Endothelial cell of umbilical vein (primary cell): ENCODE results near the gene GRAMD1B. TPM values are rescaled to one million over a fixed set of nuclear protein-coding genes. Genes with fewer than 3 reads are reported as not detected.
A peak's percentile ranks its signal among the peaks of the same experiment; 100 is the strongest.

Experiments used
- BruUV-seq: library from RNA; stranded (reverse); fragments of 400-500 nt; replicated peaks from 2 replicates; lab custom pipeline; 2021; lab: Mats Ljungman, UMichigan
- CTCF ChIA-PET: fragments of 300-600, 350-600 bp; sonication (Branson Sonifier 250); formaldehyde crosslinking; loops from one replicate; lab custom pipeline; 2021; ENCODE audit warnings: antibody characterized with exemption, inconsistent platforms; lab: Charles Lee
- POLR2A ChIA-PET: fragments of 300-600, 350-600 bp; sonication (Branson Sonifier 250); formaldehyde crosslinking; loops from one replicate; lab custom pipeline; 2021; ENCODE audit warnings: antibody characterized with exemption, inconsistent platforms; lab: Charles Lee
- DNase-seq: peaks from one replicate; pipeline ENCODE4 v3.0.0-alpha.2; 2011; ENCODE audit warnings: low read depth, low spot score
- FAIRE-seq: peaks from 2 replicates; lab custom pipeline; 2011; peaks lifted over from hg19 to GRCh38; lab: Jason Lieb, UNC
- H2AFZ ChIP-seq: 2 replicates; pipeline ENCODE4 v1.6.0; 2012; ENCODE audit warnings: low read depth, low read length, control low read depth, inconsistent platforms
- H3K27ac ChIP-seq: 2 replicates; pipeline ENCODE4 v1.5.1; 2011; ENCODE audit warnings: low read depth, mild to moderate bottlenecking, control low read depth, low read length, moderate library complexity; ENCODE audit not compliant: insufficient read depth
- H3K27me3 ChIP-seq, 2 experiments: 2 replicates each; pipeline versions ENCODE4 v1.6.0 to v1.6.1; 2011; ENCODE audit warnings: low read length in 2 of 2, mixed read lengths in 1 of 2; ENCODE audit not compliant: control insufficient read depth in 2 of 2, insufficient read depth in 2 of 2
- H3K36me3 ChIP-seq, 2 experiments: 2 replicates in 1 of 2; 3 replicates in 1 of 2; pipeline ENCODE4 v1.5.1; 2011; ENCODE audit warnings: low read length in 2 of 2, mild to moderate bottlenecking in 1 of 2, moderate library complexity in 1 of 2; ENCODE audit not compliant: control insufficient read depth in 2 of 2, insufficient read depth in 2 of 2; ENCODE audit errors: extremely low read depth in 1 of 2
- H3K4me1 ChIP-seq: 3 replicates; pipeline ENCODE4 v1.5.1; 2011; ENCODE audit warnings: mild to moderate bottlenecking, low read length; ENCODE audit not compliant: control insufficient read depth, insufficient read depth; ENCODE audit errors: extremely low read depth
- H3K4me2 ChIP-seq: 2 replicates; pipeline ENCODE4 v1.6.1; 2011; ENCODE audit warnings: low read length, control low read depth, mixed read lengths; ENCODE audit not compliant: insufficient read depth
- H3K4me3 ChIP-seq, 3 experiments: fragments of 200-600 bp in 1 of 3; sonication (generic), shearing (Covaris generic) in 1 of 3; replicated peaks in 1 of 3; 2 replicates each; pipeline ENCODE4 v1.5.1; 2011 to 2016; ENCODE audit warnings: control low read depth in 3 of 3, low read length in 3 of 3, mild to moderate bottlenecking in 2 of 3, inconsistent platforms in 1 of 3, low read depth in 1 of 3, moderate library complexity in 1 of 3; ENCODE audit not compliant: insufficient read depth in 1 of 3
- H3K79me2 ChIP-seq: 2 replicates; pipeline ENCODE4 v1.6.0; 2012; ENCODE audit warnings: low read length, inconsistent platforms; ENCODE audit not compliant: control insufficient read depth, insufficient read depth
- H3K9ac ChIP-seq: replicated peaks from 2 replicates; pipeline ENCODE3; 2011; ENCODE audit warnings: low read length, control low read depth; ENCODE audit not compliant: insufficient read depth; ENCODE audit errors: extremely low read depth
- H3K9me1 ChIP-seq: replicated peaks from 3 replicates; pipeline ENCODE4 v1.6.0; 2011; ENCODE audit warnings: mild to moderate bottlenecking, low read length; ENCODE audit not compliant: control insufficient read depth, insufficient read depth; ENCODE audit errors: extremely low read depth
- H3K9me3 ChIP-seq: replicated peaks from 2 replicates; pipeline ENCODE4 v1.5.1; 2012; ENCODE audit warnings: low read length, inconsistent platforms; ENCODE audit not compliant: control insufficient read depth, insufficient read depth
- H4K20me1 ChIP-seq: replicated peaks from 2 replicates; pipeline ENCODE3; 2011; ENCODE audit warnings: mild to moderate bottlenecking, low read length; ENCODE audit not compliant: control insufficient read depth, insufficient read depth; ENCODE audit errors: extremely low read depth
- EZH2 ChIP-seq: IDR thresholded peaks from 2 replicates; pipeline ENCODE4 v1.6.1; 2012; ENCODE audit warnings: borderline replicate concordance, low read depth, mild to moderate bottlenecking, moderate library complexity, low read length, inconsistent platforms; ENCODE audit not compliant: severe bottlenecking
- FOS ChIP-seq: IDR thresholded peaks from 2 replicates; pipeline ENCODE4 v1.6.1; 2011; ENCODE audit warnings: mild to moderate bottlenecking, low read length, moderate library complexity, borderline replicate concordance; ENCODE audit not compliant: insufficient read depth
- GATA2 ChIP-seq: IDR thresholded peaks from 2 replicates; pipeline ENCODE4 v1.7.0; 2011; ENCODE audit warnings: low read depth, mild to moderate bottlenecking, moderate library complexity, mixed read lengths, low read length; ENCODE audit not compliant: insufficient read length, insufficient read depth
- JUN ChIP-seq: IDR thresholded peaks from 2 replicates; pipeline ENCODE4 v1.6.1; 2011; ENCODE audit warnings: borderline replicate concordance, low read depth; ENCODE audit not compliant: insufficient read length, insufficient read depth
- MYC ChIP-seq: IDR thresholded peaks from one replicate; pipeline ENCODE4 v1.6.1; 2011; ENCODE audit warnings: mild to moderate bottlenecking, low read depth, low read length
- POLR2A ChIP-seq: IDR thresholded peaks from 2 replicates; pipeline ENCODE4 v1.6.1; 2012; ENCODE audit warnings: low read depth, mild to moderate bottlenecking, control low read depth, low read length
- POLR2AphosphoS5 ChIP-seq: IDR thresholded peaks from 2 replicates; pipeline ENCODE4 v1.6.1; 2012; ENCODE audit warnings: low read depth, mild to moderate bottlenecking, control low read depth, low read length, moderate library complexity; ENCODE audit not compliant: insufficient read depth
- dilution Hi-C: fragments of 300-500 bp; cut with MboI; formaldehyde crosslinking; loops from one replicate; pipeline ENCODE4 v1.15.0; 2019; ENCODE audit warnings: low sequenced_read_pairs; ENCODE audit not compliant: extremely low pct_ligation_motif_present
- intact Hi-C: fragments of 100-400 bp; cut with micrococcal nuclease; formaldehyde crosslinking; loops from one replicate; pipeline ENCODE4 v1.10.0; 2022
- polyA plus RNA-seq, 4 experiments: library from polyadenylated mRNA; depleted of rRNA in 3 of 4; stranded (reverse) in 3 of 4; unstranded in 1 of 4; fragments of >200 nt; gene quantifications; 2 replicates each; pipeline versions ENCODE4 v1.2.1 to v1.2.3, GENCODE V29; 2011 to 2012; ENCODE audit warnings: missing spikeins in 1 of 4
- total RNA-seq: library from RNA; stranded (reverse); gene quantifications from 2 replicates; pipeline ENCODE4 v1.2.3, GENCODE V29; 2021
- TF ChIP-seq, protein P1 (sequence below), 2 donors: IDR thresholded peaks; 1 replicate in 1 of 2; 2 replicates in 1 of 2; pipeline ENCODE4 v1.5.1; 2011; ENCODE audit warnings: low read length in 2 of 2, mild to moderate bottlenecking in 2 of 2, moderate library complexity in 2 of 2, control low read depth in 1 of 2, inconsistent platforms in 1 of 2, low read depth in 1 of 2; ENCODE audit not compliant: insufficient read depth in 1 of 2; ENCODE audit errors: extremely low read depth in 1 of 2
- TF ChIP-seq, protein P2 (sequence below): IDR thresholded peaks from 2 replicates; pipeline ENCODE4 v1.6.1; 2011; ENCODE audit not compliant: insufficient read depth, insufficient read length

GRAMD1B gene
- total and polyA plus RNA-seq, 2 donors (not counting 3 experiments of a cell fraction or from before 2014, with no cell fraction given) = 5.1 to 11.1 TPM

DNA sequence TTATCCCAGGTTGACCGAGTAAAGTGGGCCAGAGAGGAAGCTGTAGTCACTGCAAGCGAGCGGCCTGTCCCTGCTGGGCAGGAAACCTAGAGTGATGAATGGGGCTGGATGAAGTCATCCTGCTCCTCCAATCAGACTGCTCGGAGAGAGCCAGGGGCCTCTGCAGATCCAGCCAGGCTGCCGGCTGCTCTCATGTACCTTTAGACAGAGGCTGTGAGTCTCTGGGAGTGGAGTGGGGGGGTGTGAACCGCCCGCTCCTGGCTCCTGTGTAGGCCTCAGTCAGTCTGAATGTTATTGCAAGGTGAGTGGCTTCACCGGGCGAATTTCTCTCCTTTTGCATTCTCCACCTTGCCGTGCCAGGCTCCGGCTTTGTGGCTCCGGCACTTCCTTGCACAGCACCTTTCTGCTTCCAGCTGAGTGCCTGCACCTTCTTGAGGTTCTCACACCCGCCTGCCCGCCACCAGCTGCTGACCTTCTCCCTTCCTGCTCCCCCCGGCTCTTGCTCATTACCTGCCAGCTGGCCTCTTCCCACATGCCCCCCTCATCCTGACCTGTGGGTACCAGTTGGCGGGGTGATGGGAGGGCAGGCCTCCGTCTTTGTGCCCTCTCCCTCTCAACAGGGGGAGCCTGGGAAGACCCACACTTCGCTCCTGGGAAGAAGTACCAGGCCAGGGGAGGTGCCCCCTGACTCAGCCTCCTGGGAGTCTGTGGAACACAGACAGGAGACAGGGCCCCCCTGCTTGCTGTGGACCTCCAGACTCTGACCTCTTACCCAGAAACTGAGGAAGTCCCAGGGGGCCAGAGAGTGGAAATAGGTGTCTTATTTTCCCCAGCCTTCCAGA is 79.9 kb downstream of the GRAMD1B start:
- H3K4me3 ChIP-seq = no peak overlapping the region
- H3K27me3 ChIP-seq = no peaks in the 10 kb centered on the region
- H3K4me1 ChIP-seq = peaks cover 8% of the 10 kb centered on the region
- dilution Hi-C loops = no loop called here
- ChIA-PET CTCF (interaction anchor here (0.9 to 3.2 kb wide), 17 partner anchors 9 to 198 kb away, joined by 3 to 31 read pairs (median 6); no protein-coding TSS in a partner anchor), POLR2A (no interaction called here)
- FAIRE-seq (peak; percentile 95), DNase-seq (peak; percentile 65)
- H3K36me3 ChIP-seq = no peaks in the 10 kb centered on the region
- no TSS peak for BruUV-seq
- intact Hi-C loops = loop anchor here (1.0 kb wide), 1 partner anchor 103 kb away; no protein-coding TSS in a partner anchor
- H4K20me1 ChIP-seq = no peaks in the 10 kb centered on the region
- TF ChIP-seq, protein P1, sequence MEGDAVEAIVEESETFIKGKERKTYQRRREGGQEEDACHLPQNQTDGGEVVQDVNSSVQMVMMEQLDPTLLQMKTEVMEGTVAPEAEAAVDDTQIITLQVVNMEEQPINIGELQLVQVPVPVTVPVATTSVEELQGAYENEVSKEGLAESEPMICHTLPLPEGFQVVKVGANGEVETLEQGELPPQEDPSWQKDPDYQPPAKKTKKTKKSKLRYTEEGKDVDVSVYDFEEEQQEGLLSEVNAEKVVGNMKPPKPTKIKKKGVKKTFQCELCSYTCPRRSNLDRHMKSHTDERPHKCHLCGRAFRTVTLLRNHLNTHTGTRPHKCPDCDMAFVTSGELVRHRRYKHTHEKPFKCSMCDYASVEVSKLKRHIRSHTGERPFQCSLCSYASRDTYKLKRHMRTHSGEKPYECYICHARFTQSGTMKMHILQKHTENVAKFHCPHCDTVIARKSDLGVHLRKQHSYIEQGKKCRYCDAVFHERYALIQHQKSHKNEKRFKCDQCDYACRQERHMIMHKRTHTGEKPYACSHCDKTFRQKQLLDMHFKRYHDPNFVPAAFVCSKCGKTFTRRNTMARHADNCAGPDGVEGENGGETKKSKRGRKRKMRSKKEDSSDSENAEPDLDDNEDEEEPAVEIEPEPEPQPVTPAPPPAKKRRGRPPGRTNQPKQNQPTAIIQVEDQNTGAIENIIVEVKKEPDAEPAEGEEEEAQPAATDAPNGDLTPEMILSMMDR (IDR thresholded peaks at IDR 0.05; ENCODE audit: extremely low read depth in 1 of 2, insufficient read depth in 1 of 2, low read depth in 1 of 2, low read length in 2 of 2) = no peak
- no peak for TF ChIP-seq POLR2A
- no peaks in the 10 kb centered on the region for H3K9me3 ChIP-seq
- H3K79me2 ChIP-seq = no peaks in the 10 kb centered on the region
- H3K9me1 ChIP-seq = no peaks in the 10 kb centered on the region
- peak overlapping the region; percentile 66 for H2AFZ ChIP-seq
- H3K27ac ChIP-seq = no peak overlapping the region
- H3K9ac ChIP-seq = no peak overlapping the region
- H3K4me2 ChIP-seq = no peak overlapping the region

GRCh38 chr11:123510579-123510905 is 80.5 kb downstream of the GRAMD1B start:
- TF ChIP-seq POLR2AphosphoS5 (no peak), GATA2 (no peak), JUN (no peak), FOS (no peak), EZH2 (no peak), MYC (no peak), POLR2A (no peak)
- TF ChIP-seq, protein P2, sequence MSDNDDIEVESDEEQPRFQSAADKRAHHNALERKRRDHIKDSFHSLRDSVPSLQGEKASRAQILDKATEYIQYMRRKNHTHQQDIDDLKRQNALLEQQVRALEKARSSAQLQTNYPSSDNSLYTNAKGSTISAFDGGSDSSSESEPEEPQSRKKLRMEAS = no peak
- TF ChIP-seq, protein P1 (IDR thresholded peaks at IDR 0.05; ENCODE audit: extremely low read depth in 1 of 2, insufficient read depth in 1 of 2, low read depth in 1 of 2, low read length in 2 of 2) = no peak
- POLR2A ChIA-PET = no interaction called here
- dilution Hi-C loops = no loop called here
- BruUV-seq = no TSS peak
- no peak overlapping the region for H3K9ac ChIP-seq
- no peaks in the 10 kb centered on the region for H3K9me1 ChIP-seq
- no peak for FAIRE-seq
- H3K27ac ChIP-seq = no peak overlapping the region
- peaks cover 8% of the 10 kb centered on the region for H3K4me1 ChIP-seq
- CTCF ChIA-PET = interaction anchor here (1.0 to 3.2 kb wide), 11 partner anchors 9 to 103 kb away, joined by 3 to 31 read pairs (median 8); no protein-coding TSS in a partner anchor
- H3K27me3 ChIP-seq = no peaks in the 10 kb centered on the region
- H3K4me2 ChIP-seq = no peak overlapping the region
- H3K36me3 ChIP-seq = no peaks in the 10 kb centered on the region
- H2AFZ ChIP-seq = no peak overlapping the region
- DNase-seq = no peak
- H4K20me1 ChIP-seq = no peaks in the 10 kb centered on the region
- H3K4me3 ChIP-seq = no peak overlapping the region
- H3K79me2 ChIP-seq = no peaks in the 10 kb centered on the region
- H3K9me3 ChIP-seq = no peaks in the 10 kb centered on the region
- intact Hi-C loops = no loop called here
